VCaP (cell line): ENCODE results near the gene NELFB.

Source experiments
- H3K27ac ChIP-seq: fragments of 450-650 bp; 2 replicates; pipeline ENCODE4 v1.5.1; 2017
- CTCF ChIP-seq: fragments of 450-650 bp; conservative IDR thresholded peaks from 2 replicates; pipeline ENCODE4 v1.5.1; 2017; ENCODE audit warnings: mild to moderate bottlenecking, moderate library complexity

The NELFB gene

GRCh38 chr9:137306066-137306849 is 51.1 kb downstream of the NELFB start:
- H3K27ac ChIP-seq, result no peak overlapping the region
- no peak for TF ChIP-seq CTCF

GRCh38 chr9:137306850-137307254 is 51.7 kb downstream of the NELFB start:
- H3K27ac ChIP-seq, result peak overlapping the region; percentile 31; the same call in 1 of the 2 replicates

DNA sequence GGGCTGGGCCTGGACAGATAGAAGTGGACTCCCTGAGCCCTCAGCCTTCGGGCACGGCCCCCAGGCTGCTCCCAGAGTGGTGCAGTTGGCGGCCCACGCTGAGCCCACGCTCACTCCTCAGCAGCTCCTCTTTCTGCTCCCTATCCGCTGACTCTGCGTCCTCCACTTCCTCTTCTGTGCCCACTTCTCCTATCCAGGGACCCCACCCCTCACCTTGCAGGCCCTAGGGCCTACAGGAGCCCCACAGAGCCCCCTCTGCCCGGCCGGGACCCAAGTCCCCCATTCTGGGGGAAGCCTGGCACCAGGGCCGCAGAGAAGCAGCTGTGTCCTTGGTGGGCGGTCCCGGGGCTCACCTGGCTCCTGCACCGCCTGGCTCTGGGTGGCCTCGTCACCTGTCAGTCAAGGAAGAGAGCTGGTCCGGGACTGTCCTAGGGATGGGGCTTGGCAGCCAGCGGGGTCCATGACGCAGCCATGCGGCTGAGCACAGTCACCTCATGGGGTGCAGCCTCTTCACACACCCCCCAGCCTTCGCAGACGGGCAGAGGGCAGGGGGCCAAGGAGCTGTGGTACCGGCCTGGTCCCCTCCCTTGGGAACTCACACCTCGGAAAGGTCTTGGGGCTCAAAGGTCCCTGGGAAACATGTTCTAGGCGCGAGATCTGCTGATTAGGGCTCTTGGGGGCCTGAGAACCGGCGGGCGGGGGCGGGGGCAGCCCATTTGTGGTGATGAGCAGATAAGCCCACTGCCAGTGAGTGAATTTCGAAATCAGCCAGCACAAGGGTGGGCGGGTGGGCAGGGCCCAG is 52.3 kb downstream of the NELFB start:
- TF ChIP-seq CTCF, result no peak
- H3K27ac ChIP-seq, result peak overlapping the region; percentile 31; the same call in 1 of the 2 replicates

More at GRCh38 chr9:137306850-137307254, 51.7 kb downstream of the NELFB start:
- TF ChIP-seq CTCF, result no peak

DNA sequence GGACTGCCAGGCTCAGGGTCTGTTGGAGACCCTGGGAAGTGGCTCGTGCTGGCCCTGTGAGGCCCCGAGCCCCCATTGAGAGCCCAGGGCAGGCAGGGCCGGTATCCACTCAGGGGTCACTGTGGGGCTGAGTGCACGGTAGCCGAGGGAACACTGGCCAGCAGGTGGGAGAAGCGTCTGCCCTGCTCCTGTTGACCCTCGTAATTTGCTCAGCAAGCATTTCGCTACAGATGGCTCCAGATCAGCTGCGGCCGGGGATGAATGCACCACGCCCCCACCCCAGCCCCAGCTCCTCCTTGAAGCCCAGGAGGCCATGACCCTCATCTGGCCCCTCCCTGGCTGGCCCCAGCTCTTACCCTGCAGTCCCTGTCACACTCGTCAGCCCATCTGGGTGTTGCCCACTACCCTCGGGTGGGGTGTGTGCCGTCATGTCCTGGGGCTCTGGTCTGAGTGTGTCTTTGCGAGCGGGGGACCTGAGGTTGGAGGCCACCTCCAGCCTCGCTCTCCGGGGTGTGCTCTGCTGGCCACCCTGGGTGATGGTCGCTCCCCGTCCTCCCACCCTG is 53.0 kb downstream of the NELFB start:
- no peak for TF ChIP-seq CTCF
- no peak overlapping the region for H3K27ac ChIP-seq

- H3K27ac ChIP-seq, result no peak overlapping the region
- TF ChIP-seq CTCF, result no peak
These were observed 54.5 kb downstream of the NELFB start for GRCh38 chr9:137309368-137310188.

- no peak for TF ChIP-seq CTCF
- no peak overlapping the region for H3K27ac ChIP-seq
These were observed 55.3 kb downstream of the NELFB start for GRCh38 chr9:137310189-137311052.
